Measurements from ENCODE around the gene ARHGAP6. TPM values are rescaled to one million over a fixed set of nuclear protein-coding genes. Genes with fewer than 3 reads are reported as not detected.

The ARHGAP6 gene
- total and polyA plus RNA-seq, 2 of the 4 experiments (the other 2 are of a cell fraction) = 1.4 to 1.8 TPM

- in situ Hi-C loops (cut with MboI; ENCODE audit: low sequenced_read_pairs) = no loop called here
- H3K4ac ChIP-seq (ENCODE audit: low read depth, low read length) = no peak overlapping the region
- CTCF ChIA-PET = interaction anchor here (1.4 kb wide), 1 partner anchor 11 kb away, joined by 5 read pairs; no protein-coding TSS in a partner anchor
Observed at GRCh38 chrX:11371106-11371505, 294.6 kb downstream of the ARHGAP6 start.

More at GRCh38 chrX:11371106-11371505, 294.6 kb downstream of the ARHGAP6 start:
- H3K79me1 ChIP-seq (ENCODE audit: low read depth in 1 of 2, low read length in 2 of 2) = no peaks in the 10 kb centered on the region
- H2BK20ac ChIP-seq (ENCODE audit: low read depth, low read length) = no peak overlapping the region
- POLR2A ChIA-PET (ENCODE audit: unreplicated experiment) = no interaction called here
- no peak overlapping the region for H2AFZ ChIP-seq (replicated peaks; ENCODE audit: low read length, poor library complexity)
- DNase-seq = no peak
- H3K4me2 ChIP-seq (ENCODE audit: low read depth, low read length) = no peak overlapping the region
- dilution Hi-C loops (cut with HindIII; ENCODE audit: low sequenced_read_pairs, unreplicated experiment) = no loop called here
- H3K23ac ChIP-seq (ENCODE audit: low read depth, low read length) = no peak overlapping the region
- H3K27me3 ChIP-seq (ENCODE audit: control insufficient read depth, insufficient read depth, low read length) = no peaks in the 10 kb centered on the region
- TF ChIP-seq MAFK (IDR thresholded peaks at IDR 0.05; ENCODE audit: low read depth, low read length) (no peak), MAZ (IDR thresholded peaks at IDR 0.05; ENCODE audit: borderline replicate concordance, low read depth, low read length) (no peak), RAD21 (IDR thresholded peaks at IDR 0.05; ENCODE audit: low read length) (no peak), NFE2L2 (IDR thresholded peaks at IDR 0.05; ENCODE audit: low read depth, low read length) (no peak), POLR2A (IDR thresholded peaks at IDR 0.05; ENCODE audit: low read depth, low read length) (no peak), RCOR1 (IDR thresholded peaks at IDR 0.05; ENCODE audit: insufficient replicate concordance, low read length) (no peak), BHLHE40 (IDR thresholded peaks at IDR 0.05; ENCODE audit: low read depth, low read length) (no peak)
- H3K18ac ChIP-seq (ENCODE audit: low read depth, low read length) = no peak overlapping the region
- no peak overlapping the region for H3K27ac ChIP-seq (ENCODE audit: insufficient read depth, low read length)
- 0 out of 2 replicates have a peak, but pooled peaks cover 3% of the 10 kb centered on the region for H3K9me1 ChIP-seq (ENCODE audit: insufficient read depth, low read length)
- no peak overlapping the region for H3K9ac ChIP-seq (ENCODE audit: low read depth, low read length)
- no peaks in the 10 kb centered on the region for H4K20me1 ChIP-seq (ENCODE audit: insufficient read depth, low read length)
- no peak overlapping the region for H3K14ac ChIP-seq (replicated peaks; ENCODE audit: low read depth, low read length)
- H3K9me3 ChIP-seq (ENCODE audit: control insufficient read depth, insufficient read depth, low read length) = no peaks in the 10 kb centered on the region
- no peak overlapping the region for H3K4me3 ChIP-seq (ENCODE audit: insufficient read depth, low read depth, low read length)
- H3K4me1 ChIP-seq (ENCODE audit: control insufficient read depth, insufficient read depth, low read length) = peaks cover 1% of the 10 kb centered on the region; the same call in 1 of the 2 replicates
- no peak overlapping the region for H3K56ac ChIP-seq (ENCODE audit: extremely low read depth, insufficient read depth, low read length)
- H2AK5ac ChIP-seq (ENCODE audit: low read depth, low read length) = no peak overlapping the region
- no TSS peak for BruUV-seq (replicated peaks)
- no peak overlapping the region for H2AK9ac ChIP-seq (replicated peaks; ENCODE audit: low read depth, low read length, poor library complexity)
- no peak overlapping the region for H2BK120ac ChIP-seq (ENCODE audit: low read depth, low read length)
- no peak for ATAC-seq (ENCODE audit: low read depth)
- H3K36me3 ChIP-seq (ENCODE audit: control insufficient read depth, insufficient read depth, low read length) = no peaks in the 10 kb centered on the region
- intact Hi-C loops (cut with micrococcal nuclease) = no loop called here
- no peak overlapping the region for H2BK15ac ChIP-seq (ENCODE audit: low read depth, low read length)
- no peak overlapping the region for H4K8ac ChIP-seq (ENCODE audit: low read depth in 2 of 2, low read length in 2 of 2)
- no peak overlapping the region for H4K5ac ChIP-seq (ENCODE audit: low read depth, low read length)
- H4K91ac ChIP-seq (ENCODE audit: insufficient read depth, low read depth, low read length) = no peak overlapping the region
- H2BK5ac ChIP-seq (ENCODE audit: low read depth, low read length, poor library complexity, severe bottlenecking) = no peak overlapping the region
